Loucy (cell line): ENCODE results near the gene TBX10.

Experiments used
- H2AFZ ChIP-seq: fragments of 200-600 bp; sonication (generic); 2 replicates; pipeline ENCODE4 v1.6.0; 2016; ENCODE audit warnings: antibody characterized with exemption, mild to moderate bottlenecking, low read length, moderate library complexity
- H3F3A ChIP-seq: fragments of 200-600 bp; 2 replicates; pipeline ENCODE4 v1.6.0; 2016; ENCODE audit warnings: antibody characterized with exemption, low read depth, mild to moderate bottlenecking
- H3K27me3 ChIP-seq: fragments of 200-600 bp; sonication (generic); 2 replicates; pipeline ENCODE4 v1.6.1; 2014; ENCODE audit warnings: low read length, mild to moderate bottlenecking; ENCODE audit not compliant: insufficient read depth, poor library complexity, severe bottlenecking
- H3K36me3 ChIP-seq: fragments of 200-600 bp; sonication (generic); 2 replicates; pipeline ENCODE4 v1.6.1; 2016; ENCODE audit warnings: low read length; ENCODE audit not compliant: insufficient read depth
- H3K4me1 ChIP-seq: fragments of 200-600 bp; sonication (generic); 2 replicates; pipeline ENCODE4 v1.5.1; 2014; ENCODE audit warnings: low read length, mild to moderate bottlenecking; ENCODE audit not compliant: insufficient read depth, poor library complexity, severe bottlenecking
- H3K4me2 ChIP-seq: fragments of 200-600 bp; sonication (generic); 2 replicates; pipeline ENCODE4 v1.6.0; 2014; ENCODE audit warnings: antibody characterized with exemption, low read length, low read depth, mild to moderate bottlenecking; ENCODE audit not compliant: poor library complexity, severe bottlenecking
- H3K4me3 ChIP-seq: fragments of 200-600 bp; sonication (generic); 2 replicates; pipeline ENCODE4 v1.5.1; 2014; ENCODE audit warnings: low read length, mild to moderate bottlenecking, mixed read lengths; ENCODE audit not compliant: poor library complexity, severe bottlenecking
- H3K79me2 ChIP-seq: fragments of 200-600 bp; sonication (generic); 2 replicates; pipeline ENCODE4 v1.6.1; 2014; ENCODE audit warnings: low read length; ENCODE audit not compliant: insufficient read depth
- H3K9ac ChIP-seq: fragments of 200-600 bp; sonication (generic); 2 replicates; pipeline ENCODE4 v1.6.0; 2014; ENCODE audit warnings: mild to moderate bottlenecking, low read depth, low read length, moderate library complexity; ENCODE audit not compliant: poor library complexity, severe bottlenecking
- H3K9me2 ChIP-seq: fragments of 200-600 bp; sonication (generic); replicated peaks from 2 replicates; pipeline ENCODE4 v1.6.1; 2016; ENCODE audit warnings: low read depth, low read length, mixed read lengths
- H3K9me3 ChIP-seq: fragments of 200-600 bp; sonication (generic); 2 replicates; pipeline ENCODE4 v1.6.1; 2014; ENCODE audit warnings: mild to moderate bottlenecking, antibody characterized with exemption, low read length, low read depth; ENCODE audit not compliant: insufficient read depth
- H4K20me1 ChIP-seq: fragments of 200-600 bp; sonication (generic); 2 replicates; pipeline ENCODE4 v1.6.0; 2014; ENCODE audit warnings: antibody characterized with exemption, low read length, mild to moderate bottlenecking; ENCODE audit not compliant: insufficient read depth, poor library complexity, severe bottlenecking
- CTCF ChIP-seq: fragments of 200-600 bp; sonication (generic); conservative IDR thresholded peaks from 2 replicates; pipeline ENCODE4 v1.5.1; 2014; ENCODE audit warnings: mild to moderate bottlenecking, antibody characterized with exemption, low read length
- EZH2phosphoT487 ChIP-seq: fragments of 200-600 bp; IDR thresholded peaks from 2 replicates; pipeline ENCODE4 v1.6.1; 2018; ENCODE audit warnings: antibody characterized with exemption, mild to moderate bottlenecking, moderate library complexity, borderline replicate concordance

TBX10 gene

GRCh38 chr11:67586568-67587250 is 52.9 kb downstream of the TBX10 start:
- H3F3A ChIP-seq, result 0 out of 2 replicates have a peak, but pooled peaks cover 5% of the 10 kb centered on the region
- H3K4me3 ChIP-seq, result peak overlapping the region; percentile 92
- peaks cover 7% of the 10 kb centered on the region for H3K27me3 ChIP-seq
- peak overlapping the region; percentile 99 for H3K9ac ChIP-seq
- H3K4me2 ChIP-seq, result peak overlapping the region; percentile 99
- H3K9me3 ChIP-seq, result no peaks in the 10 kb centered on the region
- no peaks in the 10 kb centered on the region for H3K9me2 ChIP-seq
- peaks cover 57% of the 10 kb centered on the region for H3K79me2 ChIP-seq
- TF ChIP-seq CTCF, result no peak
- no peak for TF ChIP-seq EZH2phosphoT487
- H3K4me1 ChIP-seq, result peaks cover 33% of the 10 kb centered on the region
- H3K36me3 ChIP-seq, result peaks cover 45% of the 10 kb centered on the region
- peaks cover 45% of the 10 kb centered on the region for H4K20me1 ChIP-seq
- no peak overlapping the region for H2AFZ ChIP-seq

- Histone ChIP-seq H3K36me3 (peaks cover 45% of the 10 kb centered on the region), H3K4me1 (peaks cover 38% of the 10 kb centered on the region), H3K9ac (peak overlapping the region; percentile 99), H4K20me1 (peaks cover 45% of the 10 kb centered on the region), H3K79me2 (peaks cover 57% of the 10 kb centered on the region), H3K4me3 (peak overlapping the region; percentile 92), H3K9me2 (no peaks in the 10 kb centered on the region), H3K27me3 (peaks cover 7% of the 10 kb centered on the region), H3K9me3 (no peaks in the 10 kb centered on the region), H2AFZ (no peak overlapping the region), H3F3A (0 out of 2 replicates have a peak, but pooled peaks cover 5% of the 10 kb centered on the region), H3K4me2 (peak overlapping the region; percentile 99)
- no peak for TF ChIP-seq EZH2phosphoT487
- no peak for TF ChIP-seq CTCF
Observed at GRCh38 chr11:67585911-67586310, 53.7 kb downstream of the TBX10 start.

- TF ChIP-seq CTCF (peak; percentile 40), EZH2phosphoT487 (no peak)
- H2AFZ ChIP-seq, result no peak overlapping the region
- H3F3A ChIP-seq, result 0 out of 2 replicates have a peak, but pooled peaks cover 5% of the 10 kb centered on the region
- H3K79me2 ChIP-seq, result peaks cover 57% of the 10 kb centered on the region
- peak overlapping the region; percentile 99 for H3K4me2 ChIP-seq
- peak overlapping the region; percentile 92 for H3K4me3 ChIP-seq
- H3K9me2 ChIP-seq, result no peaks in the 10 kb centered on the region
- peaks cover 45% of the 10 kb centered on the region for H4K20me1 ChIP-seq
- H3K36me3 ChIP-seq, result peaks cover 45% of the 10 kb centered on the region
- H3K4me1 ChIP-seq, result peaks cover 41% of the 10 kb centered on the region
- H3K27me3 ChIP-seq, result peaks cover 7% of the 10 kb centered on the region
- peak overlapping the region; percentile 99 for H3K9ac ChIP-seq
- no peaks in the 10 kb centered on the region for H3K9me3 ChIP-seq
Observed at GRCh38 chr11:67584881-67585873, 54.4 kb downstream of the TBX10 start.
